K562 (cell line): ENCODE measurements around the gene SCARF2. TPM values are rescaled to one million over a fixed set of nuclear protein-coding genes. Genes with fewer than 3 reads are reported as not detected.

Experiments used
- FOXM1 ChIP-seq, 2 experiments: fragments of 450-650 bp in 1 of 2; sonication (generic) in 1 of 2; formaldehyde crosslinking in 1 of 2; IDR thresholded peaks; 2 replicates each; pipeline versions ENCODE4 v1.6.1 to v1.9.0; 2017 to 2022; ENCODE audit warnings: low read depth in 2 of 2, mild to moderate bottlenecking in 2 of 2, missing genetic modification reagents in 1 of 2, moderate library complexity in 1 of 2
- HNRNPLL ChIP-seq: fragments of 200-400 bp; formaldehyde crosslinking; IDR thresholded peaks from 2 replicates; pipeline ENCODE4 v1.6.1; 2017; ENCODE audit warnings: low read length, low read depth, mild to moderate bottlenecking; ENCODE audit not compliant: poor library complexity, severe bottlenecking
- POU5F1 ChIP-seq: fragments of 150-350 bp; IDR thresholded peaks from 2 replicates; pipeline ENCODE4 v1.6.1; 2014; ENCODE audit warnings: borderline replicate concordance, low read length, low read depth, mild to moderate bottlenecking; ENCODE audit not compliant: partially characterized antibody
- ZNF780A ChIP-seq: fragments of 250-450 bp; sonication (Bioruptor Pico); IDR thresholded peaks from 2 replicates; pipeline ENCODE4 v1.5.0; 2021; ENCODE audit warnings: mild to moderate bottlenecking
- ZNF79 ChIP-seq: fragments of 250-450 bp; sonication (Bioruptor Pico); IDR thresholded peaks from 2 replicates; pipeline ENCODE4 v1.4.0; 2020; ENCODE audit warnings: low read depth, mild to moderate bottlenecking, moderate library complexity
- polyA plus RNA-seq, 8 experiments: library from polyadenylated mRNA; depleted of rRNA in 4 of 8; stranded (reverse) in 5 of 8; unstranded in 3 of 8; fragments of >200 nt; fragmentation: Nextera tagmentation in 2 of 8; fragmentation: Illumina TruSeq in 1 of 8; extraction: Ambion mirVana in 2 of 8; extraction: Trizol in 1 of 8; gene quantifications; 2 replicates each; pipeline versions ENCODE4 v1.2.1 to v1.2.3, GENCODE V29; 2011 to 2014; ENCODE audit warnings: inconsistent platforms in 1 of 8, missing spikeins in 1 of 8
- total RNA-seq, 7 experiments: library from RNA; depleted of rRNA in 6 of 7; stranded (reverse); fragments of >200 nt in 6 of 7; fragmentation: Illumina TruSeq in 2 of 7; extraction: Trizol in 2 of 7; gene quantifications; 2 replicates each; pipeline versions ENCODE4 v1.2.1 to v1.2.3, GENCODE V29; 2011 to 2021; ENCODE audit warnings: low replicate concordance in 1 of 7
- TF ChIP-seq, protein P1 (sequence below), 2 experiments: fragments of 450-650 bp; conservative IDR thresholded peaks; 2 replicates each; pipeline ENCODE4 v1.6.1; 2017; ENCODE audit warnings: mild to moderate bottlenecking in 2 of 2, moderate library complexity in 2 of 2
- TF ChIP-seq, protein P2 (sequence below): fragments of 250-450 bp; sonication (Bioruptor Pico); IDR thresholded peaks from 2 replicates; pipeline ENCODE4 v1.8.0; 2022; ENCODE audit warnings: inconsistent platforms
- TF ChIP-seq, protein P3 (sequence below): sonication (generic); formaldehyde crosslinking; IDR thresholded peaks from 2 replicates; pipeline ENCODE4 v1.8.1; 2023; ENCODE audit warnings: mild to moderate bottlenecking, missing genetic modification reagents

SCARF2 gene
- total and polyA plus RNA-seq, 9 of the 15 experiments (the other 6 are each of a cell fraction or from before 2014, with no cell fraction given) = 0.06 to 0.32 (median 0.21) TPM; not detected in 5

DNA sequence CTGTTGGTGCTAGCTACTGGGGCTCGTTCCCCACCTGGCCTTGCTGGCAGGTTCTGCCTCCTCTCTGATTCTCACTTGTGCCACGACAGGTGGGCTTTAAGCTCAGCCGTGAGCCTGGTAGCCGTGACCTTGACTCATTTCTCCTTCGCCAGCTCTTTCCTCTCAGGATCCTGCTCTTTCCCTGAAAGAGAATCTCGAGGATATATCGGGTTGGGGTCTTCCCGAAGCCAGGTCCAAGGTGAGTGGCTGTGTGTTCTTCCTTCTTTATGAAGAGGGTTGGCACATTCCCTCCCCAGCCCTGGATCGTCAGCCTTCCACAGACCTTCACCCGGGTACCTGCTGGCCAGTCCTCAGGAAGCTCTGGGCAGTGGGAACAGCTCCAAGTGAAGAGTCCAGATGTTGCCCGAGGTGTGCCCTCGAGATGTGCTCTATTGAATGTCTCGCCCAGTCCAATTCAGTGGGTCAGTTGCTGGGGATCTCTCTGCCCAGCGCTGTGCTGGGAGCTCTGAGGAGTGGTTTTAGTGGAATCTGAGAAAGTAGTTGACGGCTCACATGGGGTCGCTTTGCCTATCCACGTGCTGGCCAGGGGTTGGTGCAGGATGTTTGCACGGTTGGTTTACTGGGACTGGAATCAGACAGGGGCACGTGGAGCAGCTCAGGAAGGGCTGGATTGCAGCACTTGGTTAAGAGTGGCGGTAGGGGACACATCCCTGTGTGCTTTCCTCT is 42.3 kb downstream of the SCARF2 start (continued):
- TF ChIP-seq POU5F1 (no peak), ZNF780A (CRISPR knock-in tag) (no peak), FOXM1 (IDR thresholded peaks at IDR 0.05; ENCODE audit: low read depth) (no peak), FOXM1 (CRISPR knock-in tag; IDR thresholded peaks at IDR 0.05; ENCODE audit: low read depth) (no peak), ZNF79 (CRISPR knock-in tag) (no peak), HNRNPLL (peak; percentile 43)
- TF ChIP-seq, protein P1, sequence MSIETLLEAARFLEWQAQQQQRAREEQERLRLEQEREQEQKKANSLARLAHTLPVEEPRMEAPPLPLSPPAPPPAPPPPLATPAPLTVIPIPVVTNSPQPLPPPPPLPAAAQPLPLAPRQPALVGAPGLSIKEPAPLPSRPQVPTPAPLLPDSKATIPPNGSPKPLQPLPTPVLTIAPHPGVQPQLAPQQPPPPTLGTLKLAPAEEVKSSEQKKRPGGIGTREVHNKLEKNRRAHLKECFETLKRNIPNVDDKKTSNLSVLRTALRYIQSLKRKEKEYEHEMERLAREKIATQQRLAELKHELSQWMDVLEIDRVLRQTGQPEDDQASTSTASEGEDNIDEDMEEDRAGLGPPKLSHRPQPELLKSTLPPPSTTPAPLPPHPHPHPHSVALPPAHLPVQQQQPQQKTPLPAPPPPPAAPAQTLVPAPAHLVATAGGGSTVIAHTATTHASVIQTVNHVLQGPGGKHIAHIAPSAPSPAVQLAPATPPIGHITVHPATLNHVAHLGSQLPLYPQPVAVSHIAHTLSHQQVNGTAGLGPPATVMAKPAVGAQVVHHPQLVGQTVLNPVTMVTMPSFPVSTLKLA (conservative IDR thresholded peaks at IDR 0.05) = no peak
- TF ChIP-seq, protein P2, sequence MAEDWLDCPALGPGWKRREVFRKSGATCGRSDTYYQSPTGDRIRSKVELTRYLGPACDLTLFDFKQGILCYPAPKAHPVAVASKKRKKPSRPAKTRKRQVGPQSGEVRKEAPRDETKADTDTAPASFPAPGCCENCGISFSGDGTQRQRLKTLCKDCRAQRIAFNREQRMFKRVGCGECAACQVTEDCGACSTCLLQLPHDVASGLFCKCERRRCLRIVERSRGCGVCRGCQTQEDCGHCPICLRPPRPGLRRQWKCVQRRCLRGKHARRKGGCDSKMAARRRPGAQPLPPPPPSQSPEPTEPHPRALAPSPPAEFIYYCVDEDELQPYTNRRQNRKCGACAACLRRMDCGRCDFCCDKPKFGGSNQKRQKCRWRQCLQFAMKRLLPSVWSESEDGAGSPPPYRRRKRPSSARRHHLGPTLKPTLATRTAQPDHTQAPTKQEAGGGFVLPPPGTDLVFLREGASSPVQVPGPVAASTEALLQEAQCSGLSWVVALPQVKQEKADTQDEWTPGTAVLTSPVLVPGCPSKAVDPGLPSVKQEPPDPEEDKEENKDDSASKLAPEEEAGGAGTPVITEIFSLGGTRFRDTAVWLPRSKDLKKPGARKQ (CRISPR knock-in tag) = no peak
- TF ChIP-seq, protein P3, sequence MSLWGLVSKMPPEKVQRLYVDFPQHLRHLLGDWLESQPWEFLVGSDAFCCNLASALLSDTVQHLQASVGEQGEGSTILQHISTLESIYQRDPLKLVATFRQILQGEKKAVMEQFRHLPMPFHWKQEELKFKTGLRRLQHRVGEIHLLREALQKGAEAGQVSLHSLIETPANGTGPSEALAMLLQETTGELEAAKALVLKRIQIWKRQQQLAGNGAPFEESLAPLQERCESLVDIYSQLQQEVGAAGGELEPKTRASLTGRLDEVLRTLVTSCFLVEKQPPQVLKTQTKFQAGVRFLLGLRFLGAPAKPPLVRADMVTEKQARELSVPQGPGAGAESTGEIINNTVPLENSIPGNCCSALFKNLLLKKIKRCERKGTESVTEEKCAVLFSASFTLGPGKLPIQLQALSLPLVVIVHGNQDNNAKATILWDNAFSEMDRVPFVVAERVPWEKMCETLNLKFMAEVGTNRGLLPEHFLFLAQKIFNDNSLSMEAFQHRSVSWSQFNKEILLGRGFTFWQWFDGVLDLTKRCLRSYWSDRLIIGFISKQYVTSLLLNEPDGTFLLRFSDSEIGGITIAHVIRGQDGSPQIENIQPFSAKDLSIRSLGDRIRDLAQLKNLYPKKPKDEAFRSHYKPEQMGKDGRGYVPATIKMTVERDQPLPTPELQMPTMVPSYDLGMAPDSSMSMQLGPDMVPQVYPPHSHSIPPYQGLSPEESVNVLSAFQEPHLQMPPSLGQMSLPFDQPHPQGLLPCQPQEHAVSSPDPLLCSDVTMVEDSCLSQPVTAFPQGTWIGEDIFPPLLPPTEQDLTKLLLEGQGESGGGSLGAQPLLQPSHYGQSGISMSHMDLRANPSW (CRISPR knock-in tag) = 0 out of 2 replicates have a peak, but pooled peaks have one; percentile 66
